Heart left ventricle (tissue), 13 donors: ENCODE data around the gene C16orf82.

ENCODE experiments used
- CTCF ChIP-seq, 12 donors: fragments of 200-600 bp; sonication (generic) in 4 of 12; IDR thresholded peaks; one replicate each; pipeline versions ENCODE4 v1.5.0 to v1.8.0; 2018 to 2022; ENCODE audit warnings: antibody characterized with exemption in 12 of 12, mild to moderate bottlenecking in 5 of 12
- POLR2A ChIP-seq, 2 donors: fragments of 450-650 bp; IDR thresholded peaks; one replicate each; pipeline ENCODE4 v1.6.1; 2017; ENCODE audit warnings: antibody characterized with exemption in 2 of 2, mild to moderate bottlenecking in 2 of 2, moderate library complexity in 2 of 2
- donor health status: ischemic (EF 13 %, LVEDD 7.1; RV severe dilation, severe dysfunction).
- donor health status: DM: no; HTN: yes; CAD: no.
- donor health status: DM: no; HTN: no; CAD: no.
- donor health status: ischemic (EF 25% LVEDD 6.9; RV normal size, moderate dysfunction).
- donor health status: ischemic (EF 25% LVEDD 5.7; RV mildly dilated, moderate dysfunction).
- donor health status: ischemic (EF 35%, LVEDD 5.7; RV mildly dilated, moderate dysfunction).
- donor health status: nonischemic (EF 11% LVEDD 7.7; RV severe dilation, severe dysfunction).
- donor health status: DM: yes; HTN: yes; CAD: no.
- donor health status: PGD.
- donor health status: ischemic (EF 29% LVEDD 5.4; RV normal size, mild dysfunction).
- donor health status: nonischemic (EF 23%, LVEDD 6.1; RV moderate dilation, normal function).

DNA sequence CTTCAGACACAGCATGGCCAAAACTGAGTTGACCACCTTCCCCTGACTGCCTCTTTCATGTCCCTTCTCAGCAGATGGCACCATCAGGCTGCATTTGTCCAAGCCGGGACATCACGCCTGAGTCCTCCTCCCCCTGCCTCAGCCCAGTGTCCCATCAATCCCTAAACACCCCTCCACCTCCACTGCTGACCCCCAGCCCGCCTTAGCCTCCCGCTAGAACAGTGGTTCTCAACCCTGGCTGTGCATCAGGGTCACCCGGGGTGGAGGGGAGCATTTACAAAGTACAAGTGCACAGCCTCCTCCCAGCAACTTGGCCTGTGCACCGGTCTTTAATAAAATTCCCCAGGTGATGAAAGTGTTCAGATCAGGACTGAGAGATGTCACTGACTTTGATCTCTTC, 4.0 kb downstream of the C16orf82 start:
- TF ChIP-seq CTCF (IDR thresholded peaks at IDR 0.05) (no peak), POLR2A (IDR thresholded peaks at IDR 0.05) (no peak)
